IMR-90 (cell line): ENCODE measurements around the gene SPDYE18. TPM values are rescaled to one million over a fixed set of nuclear protein-coding genes. Genes with fewer than 3 reads are reported as not detected.
"Not testable (repeated sequence)": the region's sequence is repeated elsewhere in the genome, so short reads cannot be mapped to it uniquely, and the experiment has no call there.

Experiments used
- ATAC-seq: fragments of 200-7000 bp; cut with Tn5 transposase; 2 replicates; pipeline ENCODE4 v1.9.1; 2020; ENCODE audit warnings: low read depth, mild to moderate bottlenecking, moderate library complexity
- BruUV-seq: library from RNA; stranded (reverse); fragments of 400-500 nt; replicated peaks from 2 replicates; lab custom pipeline; 2021; lab: Mats Ljungman, UMichigan
- CTCF ChIA-PET: fragments of 300-600 bp; formaldehyde crosslinking; extraction: SDS; loops from one replicate; lab custom pipeline; 2021; ENCODE audit warnings: antibody characterized with exemption; lab: Yijun Ruan, JAX
- POLR2A ChIA-PET: fragments of 300-600 bp; sonication (Branson Sonifier 250); formaldehyde crosslinking; loops from one replicate; lab custom pipeline; 2022; ENCODE audit warnings: antibody characterized with exemption; ENCODE audit not compliant: unreplicated experiment; lab: Charles Lee
- DNase-seq: peaks from one replicate; pipeline ENCODE4 v3.0.0; 2013
- H2AFZ ChIP-seq: replicated peaks from 2 replicates; pipeline ENCODE3; 2013; ENCODE audit warnings: low read length, mild to moderate bottlenecking; ENCODE audit not compliant: poor library complexity
- H2AK5ac ChIP-seq: 2 replicates; pipeline ENCODE4 v1.6.1; 2013; ENCODE audit warnings: low read depth, low read length, inconsistent platforms
- H2AK9ac ChIP-seq: replicated peaks from 2 replicates; pipeline ENCODE3; 2013; ENCODE audit warnings: mild to moderate bottlenecking, low read depth, low read length, moderate library complexity; ENCODE audit not compliant: poor library complexity
- H2BK120ac ChIP-seq: 2 replicates; pipeline ENCODE4 v1.6.1; 2013; ENCODE audit warnings: low read depth, low read length, inconsistent platforms
- H2BK15ac ChIP-seq: 3 replicates; pipeline ENCODE4 v1.6.1; 2013; ENCODE audit warnings: low read depth, low read length, inconsistent platforms
- H2BK20ac ChIP-seq: 2 replicates; pipeline ENCODE4 v1.6.1; 2013; ENCODE audit warnings: low read depth, mild to moderate bottlenecking, inconsistent platforms, low read length, moderate library complexity
- H2BK5ac ChIP-seq: 2 replicates; pipeline ENCODE4 v1.6.1; 2013; ENCODE audit warnings: mild to moderate bottlenecking, low read depth, low read length, inconsistent platforms; ENCODE audit not compliant: poor library complexity, severe bottlenecking
- H3K14ac ChIP-seq: replicated peaks from 2 replicates; pipeline ENCODE4 v1.6.1; 2013; ENCODE audit warnings: low read depth, low read length, inconsistent platforms
- H3K18ac ChIP-seq: 2 replicates; pipeline ENCODE4 v1.6.1; 2013; ENCODE audit warnings: low read depth, low read length, control low read depth
- H3K23ac ChIP-seq: 2 replicates; pipeline ENCODE4 v1.6.1; 2013; ENCODE audit warnings: low read depth, low read length, inconsistent platforms
- H3K27ac ChIP-seq: 2 replicates; pipeline ENCODE4 v1.5.1; 2013; ENCODE audit warnings: mild to moderate bottlenecking, control low read depth, low read length; ENCODE audit not compliant: insufficient read depth
- H3K27me3 ChIP-seq: 2 replicates; pipeline ENCODE4 v1.6.1; 2013; ENCODE audit warnings: low read length; ENCODE audit not compliant: control insufficient read depth, insufficient read depth
- H3K36me3 ChIP-seq: 2 replicates; pipeline ENCODE4 v1.6.1; 2013; ENCODE audit warnings: low read length, mixed read lengths; ENCODE audit not compliant: control insufficient read depth, insufficient read depth
- H3K4ac ChIP-seq: 2 replicates; pipeline ENCODE4 v1.6.1; 2013; ENCODE audit warnings: low read depth, low read length, inconsistent platforms
- H3K4me1 ChIP-seq: 2 replicates; pipeline ENCODE4 v1.6.1; 2013; ENCODE audit warnings: low read length, mixed read lengths; ENCODE audit not compliant: control insufficient read depth, insufficient read depth
- H3K4me2 ChIP-seq: 2 replicates; pipeline ENCODE4 v1.6.1; 2013; ENCODE audit warnings: low read depth, mild to moderate bottlenecking, control low read depth, low read length, moderate library complexity
- H3K4me3 ChIP-seq: 2 replicates; pipeline ENCODE4 v1.5.1; 2013; ENCODE audit warnings: low read depth, mild to moderate bottlenecking, control low read depth, low read length, moderate library complexity; ENCODE audit not compliant: insufficient read depth
- H3K56ac ChIP-seq: 2 replicates; pipeline ENCODE4 v1.6.1; 2013; ENCODE audit warnings: low read length, inconsistent platforms; ENCODE audit not compliant: insufficient read depth; ENCODE audit errors: extremely low read depth
- H3K79me1 ChIP-seq, 2 experiments: 2 replicates each; pipeline ENCODE4 v1.6.1; 2013; ENCODE audit warnings: low read length in 2 of 2, inconsistent platforms in 1 of 2, low read depth in 1 of 2
- H3K9ac ChIP-seq: 2 replicates; pipeline ENCODE4 v1.6.1; 2013; ENCODE audit warnings: low read depth, low read length, control low read depth
- H3K9me1 ChIP-seq: 2 replicates; pipeline ENCODE4 v1.6.1; 2013; ENCODE audit warnings: low read length, inconsistent platforms; ENCODE audit not compliant: insufficient read depth
- H3K9me3 ChIP-seq: 2 replicates; pipeline ENCODE4 v1.6.1; 2013; ENCODE audit warnings: low read length; ENCODE audit not compliant: control insufficient read depth, insufficient read depth
- H4K20me1 ChIP-seq: 2 replicates; pipeline ENCODE4 v1.6.1; 2013; ENCODE audit warnings: low read length, inconsistent platforms; ENCODE audit not compliant: insufficient read depth
- H4K5ac ChIP-seq: 2 replicates; pipeline ENCODE4 v1.6.1; 2013; ENCODE audit warnings: mild to moderate bottlenecking, low read depth, low read length, control low read depth
- H4K8ac ChIP-seq, 2 experiments: 2 replicates each; pipeline ENCODE4 v1.6.1; 2013; ENCODE audit warnings: low read depth in 2 of 2, low read length in 2 of 2, control low read depth in 1 of 2, inconsistent platforms in 1 of 2
- H4K91ac ChIP-seq: 2 replicates; pipeline ENCODE4 v1.6.1; 2013; ENCODE audit warnings: low read depth, low read length, inconsistent platforms; ENCODE audit not compliant: insufficient read depth
- WGBS, 2 experiments: methylation state at CpG; one replicate each; pipeline versions ENCODE4 v1.1.5 to v1.1.7; 2013; ENCODE audit warnings: missing lambda C conversion rate in 2 of 2; ENCODE audit not compliant: insufficient read length in 1 of 2; ENCODE audit errors: extremely low coverage in 2 of 2; 5-methylcytosine and 5-hydroxymethylcytosine counted together
- dilution Hi-C: fragments of 300-500 bp; cut with HindIII; formaldehyde crosslinking; loops from one replicate; pipeline ENCODE4 v1.14.3; 2018; ENCODE audit warnings: low sequenced_read_pairs; ENCODE audit not compliant: unreplicated experiment
- in situ Hi-C: fragments of 300-500 bp; cut with MboI; formaldehyde crosslinking; loops from 3 replicates; pipeline ENCODE4 v1.14.3; 2019; ENCODE audit warnings: low sequenced_read_pairs, inconsistent platforms, mixed read lengths
- intact Hi-C: fragments of 100-400 bp; cut with micrococcal nuclease; formaldehyde crosslinking; loops from 2 replicates; pipeline ENCODE4 v1.10.0; 2022
- polyA plus RNA-seq, 3 experiments: library from polyadenylated mRNA; depleted of rRNA; stranded (reverse); fragments of >200 nt; gene quantifications; 2 replicates each; pipeline ENCODE4 v1.2.3, GENCODE V29; 2012; ENCODE audit warnings: low replicate concordance in 1 of 3
- total RNA-seq: library from RNA; depleted of rRNA; stranded (reverse); fragments of >200 nt; gene quantifications from 2 replicates; pipeline ENCODE4 v1.2.3, GENCODE V29; 2012

The SPDYE18 gene
- total and polyA plus RNA-seq, 2 of the 4 experiments (the other 2 are of a cell fraction): not detected

DNA sequence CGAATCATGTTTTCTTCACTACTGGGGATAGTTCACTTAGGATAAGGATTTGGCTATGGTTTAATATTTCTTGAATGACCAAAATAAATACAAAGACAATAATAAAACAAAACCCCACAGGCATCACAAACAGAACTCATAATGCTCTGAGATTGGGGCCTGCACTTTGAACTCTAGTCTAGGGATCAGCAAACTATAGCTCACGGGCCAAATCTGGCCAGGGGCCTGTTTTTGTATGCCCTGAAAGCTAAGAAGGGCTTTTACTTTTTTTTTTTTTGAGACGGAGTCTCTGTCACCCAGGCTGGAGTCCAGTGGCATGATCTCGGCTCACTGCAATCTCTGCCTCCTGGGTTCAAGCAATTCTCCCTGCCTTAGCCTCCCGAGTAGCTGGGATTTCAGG lies 14.7 kb upstream of the SPDYE18 start:
- WGBS, 2 experiments: no CpG with 5 or more reads among the region's 5 CpGs

GRCh38 chr7:77074786-77075396 lies 12.5 kb upstream of the SPDYE18 start:
- H3K9ac ChIP-seq, H3K36me3 ChIP-seq, H3K9me3 ChIP-seq, H4K91ac ChIP-seq, H3K4me1 ChIP-seq, CTCF ChIA-PET, H3K79me1 ChIP-seq, H3K18ac ChIP-seq, H2AK5ac ChIP-seq, H3K4me2 ChIP-seq, intact Hi-C loops, H4K20me1 ChIP-seq, H3K27me3 ChIP-seq, H3K9me1 ChIP-seq, dilution Hi-C loops, H2AK9ac ChIP-seq, H3K56ac ChIP-seq, H3K14ac ChIP-seq, H3K4me3 ChIP-seq, POLR2A ChIA-PET, H2BK15ac ChIP-seq, H2AFZ ChIP-seq, in situ Hi-C loops, H3K27ac ChIP-seq, H3K23ac ChIP-seq, BruUV-seq: not testable (repeated sequence)
- ATAC-seq (peak; percentile 34; the same call in 1 of the 2 replicates), DNase-seq (peak; percentile 29)
- Histone ChIP-seq H2BK5ac (peak overlapping the region; percentile 72), H2BK120ac (peak overlapping the region; percentile 60), H3K4ac (peak overlapping the region; percentile 11; the same call in 1 of the 2 replicates), H2BK20ac (0 out of 2 replicates have a peak overlapping the region, but pooled peaks have one; percentile 53), H4K5ac (0 out of 2 replicates have a peak overlapping the region, but pooled peaks have one; percentile 68), H4K8ac (peak overlapping the region in 1 of 2 experiments; percentile 74; a peak in 2 of 4 replicates)
- no CpG with 5 or more reads among the region's 6 CpGs for whole genome bisulfite sequencing, 2 experiments

More for the DNA sequence above, 14.7 kb upstream of the SPDYE18 start:
- Histone ChIP-seq H2BK5ac (peak overlapping the region; percentile 46), H2BK120ac (0 out of 2 replicates have a peak overlapping the region, but pooled peaks have one; percentile 32), H3K18ac (peak overlapping the region; percentile 2; the same call in 1 of the 2 replicates)
- H3K79me1 ChIP-seq, H3K4me2 ChIP-seq, H4K5ac ChIP-seq, H2AK9ac ChIP-seq, H4K91ac ChIP-seq, H3K27me3 ChIP-seq, H2BK15ac ChIP-seq, H4K20me1 ChIP-seq, CTCF ChIA-PET, dilution Hi-C loops, H2BK20ac ChIP-seq, POLR2A ChIA-PET, H3K56ac ChIP-seq, H3K9ac ChIP-seq, H4K8ac ChIP-seq, ATAC-seq, H2AK5ac ChIP-seq, H2AFZ ChIP-seq, H3K4me1 ChIP-seq, H3K9me1 ChIP-seq, H3K14ac ChIP-seq, BruUV-seq, H3K36me3 ChIP-seq, H3K4ac ChIP-seq, in situ Hi-C loops, H3K23ac ChIP-seq, DNase-seq, H3K27ac ChIP-seq, H3K4me3 ChIP-seq, intact Hi-C loops, H3K9me3 ChIP-seq: not testable (repeated sequence)
